Measurements from ENCODE around the gene IFIT5. TPM values are rescaled to one million over a fixed set of nuclear protein-coding genes. Genes with fewer than 3 reads are reported as not detected.

IFIT5 gene
- total and polyA plus RNA-seq, 2 donors from 2014 or later, result 11.0 to 23.3 TPM

DNA sequence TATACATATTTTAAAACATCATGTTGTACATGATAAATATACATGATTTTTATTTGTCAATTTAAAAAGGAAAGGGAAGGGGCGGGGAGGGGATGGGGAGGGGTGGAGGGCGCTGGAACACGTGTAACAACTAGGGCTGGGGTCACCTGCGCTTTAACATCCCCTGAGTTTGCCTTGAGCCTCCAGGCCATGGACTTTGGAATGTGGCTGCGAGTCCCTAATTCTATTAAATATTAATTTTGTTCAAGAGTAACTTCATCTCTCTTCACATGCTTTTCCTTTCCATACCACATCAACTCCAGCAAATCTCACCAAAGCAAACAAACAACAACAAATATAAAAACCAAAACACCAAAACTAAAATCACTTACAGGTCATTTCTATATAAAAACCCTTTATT is 10.6 kb downstream of the IFIT5 start:
- intact Hi-C loops (cut with DNase I), result loop anchor here (5.0 kb wide), 1 partner anchor 137 kb away; no protein-coding TSS in a partner anchor
- Histone ChIP-seq H3K27me3 (ENCODE audit: control insufficient read depth, insufficient read depth, low read length) (no peaks in the 10 kb centered on the region), H3K9ac (ENCODE audit: low read length in 3 of 3) (peak overlapping the region in 1 of 3 donors; percentile 42), H3K9me3 (ENCODE audit: control insufficient read depth in 2 of 3, insufficient read depth in 1 of 3, low read length in 3 of 3) (no peaks in the 10 kb centered on the region), H3K4me3 (ENCODE audit: low read length in 3 of 3) (no peak overlapping the region), H3K4me1 (ENCODE audit: control insufficient read depth in 2 of 3, insufficient read depth in 2 of 3, low read depth in 1 of 3, low read length in 3 of 3) (peaks cover 0 to 38% (median 4%) of the 10 kb centered on the region in 3 donors), H3K27ac (ENCODE audit: low read depth in 2 of 2, low read length in 2 of 2) (peak overlapping the region in 1 of 2 donors; percentile 83), H3K36me3 (ENCODE audit: control insufficient read depth in 2 of 3, insufficient read depth in 3 of 3, low read length in 3 of 3) (peaks cover 0 to 8% (median 3%) of the 10 kb centered on the region in 3 donors)
- DNase-seq, result peak in 3 of 5 donors; percentile 51 to 69 (median 51)
- peak; percentile 45 for FAIRE-seq
- TF ChIP-seq, protein P1, sequence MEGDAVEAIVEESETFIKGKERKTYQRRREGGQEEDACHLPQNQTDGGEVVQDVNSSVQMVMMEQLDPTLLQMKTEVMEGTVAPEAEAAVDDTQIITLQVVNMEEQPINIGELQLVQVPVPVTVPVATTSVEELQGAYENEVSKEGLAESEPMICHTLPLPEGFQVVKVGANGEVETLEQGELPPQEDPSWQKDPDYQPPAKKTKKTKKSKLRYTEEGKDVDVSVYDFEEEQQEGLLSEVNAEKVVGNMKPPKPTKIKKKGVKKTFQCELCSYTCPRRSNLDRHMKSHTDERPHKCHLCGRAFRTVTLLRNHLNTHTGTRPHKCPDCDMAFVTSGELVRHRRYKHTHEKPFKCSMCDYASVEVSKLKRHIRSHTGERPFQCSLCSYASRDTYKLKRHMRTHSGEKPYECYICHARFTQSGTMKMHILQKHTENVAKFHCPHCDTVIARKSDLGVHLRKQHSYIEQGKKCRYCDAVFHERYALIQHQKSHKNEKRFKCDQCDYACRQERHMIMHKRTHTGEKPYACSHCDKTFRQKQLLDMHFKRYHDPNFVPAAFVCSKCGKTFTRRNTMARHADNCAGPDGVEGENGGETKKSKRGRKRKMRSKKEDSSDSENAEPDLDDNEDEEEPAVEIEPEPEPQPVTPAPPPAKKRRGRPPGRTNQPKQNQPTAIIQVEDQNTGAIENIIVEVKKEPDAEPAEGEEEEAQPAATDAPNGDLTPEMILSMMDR (IDR thresholded peaks at IDR 0.05; ENCODE audit: borderline replicate concordance, extremely low read depth, insufficient read depth), result no peak

GRCh38 chr10:89426230-89426868 is 12.0 kb downstream of the IFIT5 start:
- no peaks in the 10 kb centered on the region for H3K9me3 ChIP-seq (ENCODE audit: control insufficient read depth in 2 of 3, insufficient read depth in 1 of 3, low read length in 3 of 3)
- peaks cover 0 to 38% (median 4%) of the 10 kb centered on the region in 3 donors for H3K4me1 ChIP-seq (ENCODE audit: control insufficient read depth in 2 of 3, insufficient read depth in 2 of 3, low read depth in 1 of 3, low read length in 3 of 3)
- intact Hi-C loops (cut with DNase I), result loop anchor here (5.0 kb wide), 1 partner anchor 136 kb away; no protein-coding TSS in a partner anchor
- H3K9ac ChIP-seq (ENCODE audit: low read length in 3 of 3), result peak overlapping the region in 2 of 3 donors; percentile 16 to 42
- H3K27me3 ChIP-seq (ENCODE audit: control insufficient read depth, insufficient read depth, low read length), result no peaks in the 10 kb centered on the region
- no peak overlapping the region for H3K4me3 ChIP-seq (ENCODE audit: low read length in 3 of 3)
- TF ChIP-seq, protein P1 (IDR thresholded peaks at IDR 0.05; ENCODE audit: borderline replicate concordance, extremely low read depth, insufficient read depth), result peak; percentile 84
- peak overlapping the region; percentile 21 to 58 for H3K27ac ChIP-seq (ENCODE audit: low read depth in 2 of 2, low read length in 2 of 2)
- H3K36me3 ChIP-seq (ENCODE audit: control insufficient read depth in 2 of 3, insufficient read depth in 3 of 3, low read length in 3 of 3), result peaks cover 0 to 3% (median 3%) of the 10 kb centered on the region in 3 donors
- peak; percentile 71 for FAIRE-seq
- peak in 3 of 5 donors; percentile 19 to 81 (median 81) for DNase-seq

DNA sequence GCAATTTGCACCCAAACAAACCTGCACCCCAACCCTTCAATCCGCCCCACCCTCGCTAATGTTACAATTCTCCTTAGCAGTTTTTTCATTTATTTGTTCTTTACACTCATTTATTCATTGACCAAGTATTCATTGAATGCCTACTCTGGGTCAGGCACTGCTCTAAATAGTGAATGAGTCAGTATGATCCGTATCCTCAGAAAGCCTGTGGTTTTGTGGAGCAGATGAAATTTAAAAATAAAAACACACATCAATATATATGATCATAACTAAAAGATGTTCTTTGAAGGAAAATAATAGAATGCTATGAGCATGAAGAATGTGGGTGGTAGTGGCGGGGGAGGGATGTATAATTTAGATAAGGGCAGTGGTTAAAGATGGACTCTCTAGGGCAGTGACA is 13.3 kb downstream of the IFIT5 start:
- intact Hi-C loops (cut with DNase I), result loop anchor here (5.0 kb wide), 1 partner anchor 135 kb away; no protein-coding TSS in a partner anchor
- Histone ChIP-seq H3K4me3 (ENCODE audit: low read length in 3 of 3) (no peak overlapping the region), H3K36me3 (ENCODE audit: control insufficient read depth in 2 of 3, insufficient read depth in 3 of 3, low read length in 3 of 3) (no peaks in the 10 kb centered on the region), H3K27ac (ENCODE audit: low read depth in 2 of 2, low read length in 2 of 2) (no peak overlapping the region), H3K9ac (ENCODE audit: low read length in 3 of 3) (no peak overlapping the region), H3K27me3 (ENCODE audit: control insufficient read depth, insufficient read depth, low read length) (no peaks in the 10 kb centered on the region), H3K9me3 (ENCODE audit: control insufficient read depth in 2 of 3, insufficient read depth in 1 of 3, low read length in 3 of 3) (no peaks in the 10 kb centered on the region), H3K4me1 (ENCODE audit: control insufficient read depth in 2 of 3, insufficient read depth in 2 of 3, low read depth in 1 of 3, low read length in 3 of 3) (peaks cover 0 to 45% (median 4%) of the 10 kb centered on the region in 3 donors)
- FAIRE-seq, result no peak
- TF ChIP-seq, protein P1 (IDR thresholded peaks at IDR 0.05; ENCODE audit: borderline replicate concordance, extremely low read depth, insufficient read depth), result no peak
- no peak for DNase-seq
